DND-41 (cell line): ENCODE measurements around the gene SRMS.

Experiments
- ATAC-seq: fragments of 200-7000 bp; cut with Tn5 transposase; 3 replicates; pipeline ENCODE4 v1.9.1; 2021; ENCODE audit warnings: low read depth; ENCODE audit not compliant: insufficient read depth
- DNase-seq: peaks from one replicate; pipeline ENCODE4 v3.0.0-alpha.2; 2020
- H2AFZ ChIP-seq: 2 replicates; pipeline ENCODE4 v1.6.0; 2012; ENCODE audit warnings: low read depth, low read length
- H3K27ac ChIP-seq: 2 replicates; pipeline ENCODE4 v1.5.1; 2012; ENCODE audit warnings: low read length, inconsistent platforms
- H3K27me3 ChIP-seq: fragments of 200-600 bp; sonication (generic); 2 replicates; pipeline ENCODE4 v1.6.0; 2012; ENCODE audit warnings: low read length, mild to moderate bottlenecking, inconsistent platforms; ENCODE audit not compliant: insufficient read depth, poor library complexity
- H3K36me3 ChIP-seq: 2 replicates; pipeline ENCODE4 v1.5.1; 2012; ENCODE audit warnings: low read length, inconsistent platforms; ENCODE audit not compliant: insufficient read depth
- H3K4me1 ChIP-seq: 2 replicates; pipeline ENCODE4 v1.5.1; 2012; ENCODE audit warnings: mild to moderate bottlenecking, low read length; ENCODE audit not compliant: insufficient read depth
- H3K4me2 ChIP-seq: 2 replicates; pipeline ENCODE4 v1.6.0; 2012; ENCODE audit warnings: mild to moderate bottlenecking, moderate library complexity, low read length, inconsistent platforms; ENCODE audit not compliant: insufficient read depth
- H3K4me3 ChIP-seq, 2 experiments: fragments of 200-600 bp in 1 of 2; shearing (Covaris generic) in 1 of 2; 2 replicates each; pipeline ENCODE4 v1.5.1; 2012 to 2016; ENCODE audit warnings: inconsistent platforms in 2 of 2, low read length in 2 of 2, mild to moderate bottlenecking in 2 of 2, low read depth in 1 of 2, moderate library complexity in 1 of 2
- H3K79me2 ChIP-seq: 2 replicates; pipeline ENCODE4 v1.6.0; 2012; ENCODE audit warnings: low read length, inconsistent platforms; ENCODE audit not compliant: insufficient read depth
- H3K9ac ChIP-seq: 2 replicates; pipeline ENCODE4 v1.6.0; 2012; ENCODE audit warnings: low read depth, mild to moderate bottlenecking, inconsistent platforms, low read length, moderate library complexity
- H3K9me3 ChIP-seq: 2 replicates; pipeline ENCODE4 v1.5.1; 2012; ENCODE audit warnings: low read length, moderate library complexity, mild to moderate bottlenecking, inconsistent platforms; ENCODE audit not compliant: insufficient read depth, severe bottlenecking
- H4K20me1 ChIP-seq: 2 replicates; pipeline ENCODE4 v1.6.0; 2012; ENCODE audit warnings: low read length; ENCODE audit not compliant: insufficient read depth
- CTCF ChIP-seq: IDR thresholded peaks from 2 replicates; pipeline ENCODE4 v1.5.1; 2012; ENCODE audit warnings: borderline replicate concordance, low read length, moderate library complexity, mild to moderate bottlenecking; ENCODE audit not compliant: poor library complexity, severe bottlenecking; ENCODE audit errors: extremely low read depth
- EZH2 ChIP-seq: IDR thresholded peaks from 3 replicates; pipeline ENCODE4 v1.6.1; 2012; ENCODE audit warnings: borderline replicate concordance, low read depth, mild to moderate bottlenecking, moderate library complexity, low read length, inconsistent platforms; ENCODE audit not compliant: severe bottlenecking

Gene SRMS

DNA sequence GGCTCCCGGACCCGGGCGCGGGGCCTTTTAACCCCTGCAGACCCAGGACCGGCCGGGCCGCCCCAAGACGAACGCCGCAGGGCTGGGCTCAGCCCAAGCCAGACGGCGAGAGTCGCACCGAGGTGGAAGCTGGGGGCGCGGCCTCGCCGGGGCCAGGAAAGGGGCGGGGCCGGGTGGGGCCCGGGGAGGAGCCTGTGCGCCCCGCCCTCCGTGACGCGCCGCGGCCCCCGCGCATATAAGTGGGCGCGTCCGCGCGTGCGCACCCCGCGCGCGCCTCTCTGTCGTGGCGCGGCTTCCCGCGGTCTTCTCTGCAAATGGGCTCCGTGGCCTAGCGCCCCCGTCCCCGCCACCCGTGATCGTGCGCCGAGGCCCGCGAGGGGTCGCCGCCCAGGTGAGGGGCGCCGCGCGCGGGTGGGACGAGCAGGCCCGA, 27.0 kb downstream of the SRMS start, which contains the start of gene PPDPF:
Gene PPDPF, plus strand, starts transcription at position 262 of the 430 bp plus-strand sequence. CDS start 544 bp downstream, outside the sequence.
- Histone ChIP-seq H3K9ac (peak within 1 kb of the TSS; percentile 83), H3K4me2 (peak within 1 kb of the TSS; percentile 85), H3K4me1 (peaks cover 27% of the 10 kb centered on the region), H3K27me3 (peaks cover 5% of the 10 kb centered on the region), H2AFZ (peak within 1 kb of the TSS; percentile 90), H4K20me1 (peaks cover 22% of the 10 kb centered on the region), H3K79me2 (peaks cover 11% of the 10 kb centered on the region), H3K4me3 (peak within 1 kb of the TSS; percentile 52 to 82), H3K36me3 (peaks cover 25% of the 10 kb centered on the region), H3K27ac (peak within 1 kb of the TSS; percentile 82), H3K9me3 (peaks cover 5% of the 10 kb centered on the region)
- no peak for TF ChIP-seq CTCF
- ATAC-seq (peak; percentile 81), DNase-seq (peak; percentile 82)

DNA sequence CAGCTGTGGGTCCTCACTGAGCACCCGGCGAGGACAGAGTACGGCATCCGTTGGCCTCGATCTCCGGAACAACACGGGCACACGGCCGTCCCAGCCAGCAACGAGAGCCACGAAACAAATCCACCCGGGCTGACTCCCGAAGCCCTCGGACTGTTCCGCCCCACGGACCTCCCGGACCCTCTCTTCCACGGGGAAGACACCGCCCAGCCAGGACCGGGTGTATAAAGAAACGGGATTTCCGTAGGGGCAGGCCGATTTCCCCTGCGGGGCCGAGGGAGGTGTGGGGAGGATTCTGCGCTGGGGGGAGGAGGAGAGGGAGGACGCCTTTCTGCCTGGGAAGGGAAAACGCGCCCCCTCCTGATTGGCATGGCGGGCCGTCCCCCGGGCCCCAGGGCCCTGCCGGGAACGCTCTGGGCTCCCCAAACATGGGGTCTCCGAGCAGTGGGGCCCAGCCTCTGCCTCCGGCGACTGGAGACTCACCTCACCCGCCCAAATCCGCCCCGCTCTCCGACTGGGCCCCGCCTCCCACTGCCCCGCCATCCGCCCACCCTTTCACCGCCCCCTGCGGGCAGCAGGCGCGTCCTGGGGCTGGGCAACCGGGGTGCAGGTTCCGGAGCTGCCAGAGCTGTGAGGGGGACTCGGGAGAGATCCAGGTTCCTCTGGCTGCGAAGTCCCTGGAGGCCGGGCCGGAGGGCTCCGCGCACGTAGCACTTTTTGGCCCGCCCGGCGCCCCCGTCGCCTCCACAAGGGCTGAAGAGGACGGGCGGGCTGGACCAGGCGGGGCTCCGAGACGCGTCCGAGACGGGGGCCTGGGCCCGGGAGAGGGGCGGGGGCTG, 27.7 kb downstream of the SRMS start:
- ATAC-seq (peak; percentile 59), DNase-seq (peak; percentile 71)
- Histone ChIP-seq H3K4me2 (peak overlapping the region; percentile 85), H4K20me1 (peaks cover 22% of the 10 kb centered on the region), H3K36me3 (peaks cover 25% of the 10 kb centered on the region), H3K27ac (no peak overlapping the region; the same call in 1 of the 2 replicates), H3K9ac (peak overlapping the region; percentile 83), H3K9me3 (peaks cover 5% of the 10 kb centered on the region), H3K4me3 (peak overlapping the region; percentile 52 to 82), H3K27me3 (peaks cover 5% of the 10 kb centered on the region), H2AFZ (peak overlapping the region; percentile 90), H3K4me1 (peaks cover 27% of the 10 kb centered on the region), H3K79me2 (peaks cover 11% of the 10 kb centered on the region)
- TF ChIP-seq EZH2 (no peak), CTCF (peak; percentile 35)

GRCh38 chr20:63518946-63519667, 28.4 kb downstream of the SRMS start:
- peaks cover 22% of the 10 kb centered on the region for H4K20me1 ChIP-seq
- DNase-seq: no peak
- H3K4me3 ChIP-seq: peak overlapping the region in 1 of 2 experiments; percentile 82; a peak in 2 of 4 replicates
- TF ChIP-seq CTCF (no peak), EZH2 (no peak)
- H3K4me2 ChIP-seq: peak overlapping the region; percentile 85
- H3K9me3 ChIP-seq: peaks cover 5% of the 10 kb centered on the region
- ATAC-seq: no peak
- H3K9ac ChIP-seq: peak overlapping the region; percentile 83; the same call in 1 of the 2 replicates
- peaks cover 25% of the 10 kb centered on the region for H3K36me3 ChIP-seq
- peaks cover 5% of the 10 kb centered on the region for H3K27me3 ChIP-seq
- H3K4me1 ChIP-seq: peaks cover 27% of the 10 kb centered on the region
- peaks cover 11% of the 10 kb centered on the region for H3K79me2 ChIP-seq
- peak overlapping the region; percentile 90; the same call in 1 of the 2 replicates for H2AFZ ChIP-seq
- H3K27ac ChIP-seq: no peak overlapping the region
